ENCODE data around the gene GRID2. TPM values are rescaled to one million over a fixed set of nuclear protein-coding genes. Genes with fewer than 3 reads are reported as not detected.

The GRID2 gene
- polyA plus RNA-seq, 1 of the 3 experiments (the other 2 are of a cell fraction), result not detected

GRCh38 chr4:92679149-92679548, 375.4 kb downstream of the GRID2 start:
- no peak overlapping the region for H3K4me3 ChIP-seq (ENCODE audit: low read depth in 2 of 2, low read length in 1 of 2)
- no peaks in the 10 kb centered on the region for H3K4me1 ChIP-seq (ENCODE audit: control insufficient read depth in 1 of 2, insufficient read depth in 2 of 2, low read depth in 1 of 2, low read length in 1 of 2)
- no peak overlapping the region for H3K4me2 ChIP-seq
- H3F3A ChIP-seq (replicated peaks; ENCODE audit: insufficient read depth), result no peaks in the 10 kb centered on the region
- no peaks in the 10 kb centered on the region for H3K79me2 ChIP-seq (ENCODE audit: insufficient read depth)
- WGBS (ENCODE audit: low lambda C conversion rate), result 45% methylated on average over 1 of the region's 1 CpG
- no peak overlapping the region for H3K27ac ChIP-seq (ENCODE audit: low read depth in 2 of 2, low read length in 1 of 2)
- no peaks in the 10 kb centered on the region for H3K36me3 ChIP-seq (replicated peaks in 1 of 2; ENCODE audit: control insufficient read depth in 1 of 2, insufficient read depth in 2 of 2, low read length in 1 of 2)
- no peak for DNase-seq
- TF ChIP-seq SMC3 (IDR thresholded peaks at IDR 0.05; ENCODE audit: low read depth, low read length) (no peak), SIN3A (IDR thresholded peaks at IDR 0.05; ENCODE audit: borderline replicate concordance, low read depth, low read length) (no peak), MEF2A (IDR thresholded peaks at IDR 0.05; ENCODE audit: borderline replicate concordance, low read depth) (no peak), RCOR1 (IDR thresholded peaks at IDR 0.05; ENCODE audit: low read length) (no peak), YY1 (IDR thresholded peaks at IDR 0.05; ENCODE audit: low read depth) (no peak), NRF1 (IDR thresholded peaks at IDR 0.05; ENCODE audit: low read depth, low read length) (no peak), MXI1 (IDR thresholded peaks at IDR 0.05; ENCODE audit: low read depth, low read length) (no peak), NFIC (IDR thresholded peaks at IDR 0.05; ENCODE audit: borderline replicate concordance) (no peak), TAF1 (IDR thresholded peaks at IDR 0.05; ENCODE audit: borderline replicate concordance, low read depth, low read length) (no peak)
- H3K9me3 ChIP-seq, result no peaks in the 10 kb centered on the region
- H4K20me1 ChIP-seq (ENCODE audit: insufficient read depth), result no peaks in the 10 kb centered on the region
- ChIA-PET CTCF (interaction anchor here (0.9 to 1.4 kb wide), 3 partner anchors 9 to 18 kb away, joined by 3 to 4 read pairs (median 3); no protein-coding TSS in a partner anchor), POLR2A (no interaction called here)
- H3K27me3 ChIP-seq (ENCODE audit: insufficient read depth), result no peaks in the 10 kb centered on the region
- no peak overlapping the region for H3K9ac ChIP-seq
- no peaks in the 10 kb centered on the region for H3K9me2 ChIP-seq
- H2AFZ ChIP-seq (ENCODE audit: low read depth), result no peak overlapping the region

DNA sequence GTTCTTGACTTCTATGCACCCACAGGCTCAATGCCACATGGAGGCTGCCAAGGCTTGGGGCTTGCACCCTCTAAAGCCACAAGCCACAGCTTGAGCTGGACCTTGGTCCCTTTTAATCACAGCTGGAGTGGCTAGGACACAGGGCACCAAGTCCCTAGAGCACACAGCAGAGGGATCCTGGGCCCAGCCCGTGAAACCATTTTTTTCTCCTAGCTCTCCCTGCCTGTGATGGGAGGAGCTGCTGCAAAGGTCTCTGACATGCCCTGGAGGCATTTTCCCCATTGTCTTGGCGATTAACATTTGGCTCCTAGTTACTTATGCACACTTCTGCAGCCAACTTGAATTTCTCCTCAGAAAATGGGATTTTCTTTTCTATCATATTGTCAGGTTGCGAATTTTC, 410.9 kb downstream of the GRID2 start:
- H2AFZ ChIP-seq (ENCODE audit: low read depth), result no peak overlapping the region
- H3K9ac ChIP-seq, result no peak overlapping the region
- H3K79me2 ChIP-seq (ENCODE audit: insufficient read depth), result no peaks in the 10 kb centered on the region
- no peak overlapping the region for H3K4me2 ChIP-seq
- no peaks in the 10 kb centered on the region for H3K27me3 ChIP-seq (ENCODE audit: insufficient read depth)
- no peaks in the 10 kb centered on the region for H3K36me3 ChIP-seq (replicated peaks in 1 of 2; ENCODE audit: control insufficient read depth in 1 of 2, insufficient read depth in 2 of 2, low read length in 1 of 2)
- ChIA-PET POLR2A (no interaction called here), CTCF (no interaction called here)
- no peaks in the 10 kb centered on the region for H3K4me1 ChIP-seq (ENCODE audit: control insufficient read depth in 1 of 2, insufficient read depth in 2 of 2, low read depth in 1 of 2, low read length in 1 of 2)
- H3K9me3 ChIP-seq, result no peaks in the 10 kb centered on the region
- no peaks in the 10 kb centered on the region for H4K20me1 ChIP-seq (ENCODE audit: insufficient read depth)
- WGBS (ENCODE audit: low lambda C conversion rate), result 51% methylated on average over 3 of the region's 3 CpGs
- no peak overlapping the region for H3K4me3 ChIP-seq (ENCODE audit: low read depth in 2 of 2, low read length in 1 of 2)
- H3K9me2 ChIP-seq, result no peaks in the 10 kb centered on the region
- no peaks in the 10 kb centered on the region for H3F3A ChIP-seq (replicated peaks; ENCODE audit: insufficient read depth)
- DNase-seq, result no peak
- no peak overlapping the region for H3K27ac ChIP-seq (ENCODE audit: low read depth in 2 of 2, low read length in 1 of 2)
- no peak for TF ChIP-seq EZH2phosphoT487 (IDR thresholded peaks at IDR 0.05; ENCODE audit: borderline replicate concordance, low read depth)
- no peak for TF ChIP-seq CTCF (IDR thresholded peaks at IDR 0.05)
- TF ChIP-seq RAD21 (IDR thresholded peaks at IDR 0.05; ENCODE audit: low read length), result no peak
- no peak for TF ChIP-seq SMC3 (IDR thresholded peaks at IDR 0.05; ENCODE audit: low read depth, low read length)
- no peak for TF ChIP-seq EP300 (IDR thresholded peaks at IDR 0.05; ENCODE audit: borderline replicate concordance in 1 of 2, low read depth in 1 of 2, low read length in 1 of 2)
- TF ChIP-seq MXI1 (IDR thresholded peaks at IDR 0.05; ENCODE audit: low read depth, low read length), result no peak
- no peak for TF ChIP-seq JUND (IDR thresholded peaks at IDR 0.05)
- TF ChIP-seq, protein P1, sequence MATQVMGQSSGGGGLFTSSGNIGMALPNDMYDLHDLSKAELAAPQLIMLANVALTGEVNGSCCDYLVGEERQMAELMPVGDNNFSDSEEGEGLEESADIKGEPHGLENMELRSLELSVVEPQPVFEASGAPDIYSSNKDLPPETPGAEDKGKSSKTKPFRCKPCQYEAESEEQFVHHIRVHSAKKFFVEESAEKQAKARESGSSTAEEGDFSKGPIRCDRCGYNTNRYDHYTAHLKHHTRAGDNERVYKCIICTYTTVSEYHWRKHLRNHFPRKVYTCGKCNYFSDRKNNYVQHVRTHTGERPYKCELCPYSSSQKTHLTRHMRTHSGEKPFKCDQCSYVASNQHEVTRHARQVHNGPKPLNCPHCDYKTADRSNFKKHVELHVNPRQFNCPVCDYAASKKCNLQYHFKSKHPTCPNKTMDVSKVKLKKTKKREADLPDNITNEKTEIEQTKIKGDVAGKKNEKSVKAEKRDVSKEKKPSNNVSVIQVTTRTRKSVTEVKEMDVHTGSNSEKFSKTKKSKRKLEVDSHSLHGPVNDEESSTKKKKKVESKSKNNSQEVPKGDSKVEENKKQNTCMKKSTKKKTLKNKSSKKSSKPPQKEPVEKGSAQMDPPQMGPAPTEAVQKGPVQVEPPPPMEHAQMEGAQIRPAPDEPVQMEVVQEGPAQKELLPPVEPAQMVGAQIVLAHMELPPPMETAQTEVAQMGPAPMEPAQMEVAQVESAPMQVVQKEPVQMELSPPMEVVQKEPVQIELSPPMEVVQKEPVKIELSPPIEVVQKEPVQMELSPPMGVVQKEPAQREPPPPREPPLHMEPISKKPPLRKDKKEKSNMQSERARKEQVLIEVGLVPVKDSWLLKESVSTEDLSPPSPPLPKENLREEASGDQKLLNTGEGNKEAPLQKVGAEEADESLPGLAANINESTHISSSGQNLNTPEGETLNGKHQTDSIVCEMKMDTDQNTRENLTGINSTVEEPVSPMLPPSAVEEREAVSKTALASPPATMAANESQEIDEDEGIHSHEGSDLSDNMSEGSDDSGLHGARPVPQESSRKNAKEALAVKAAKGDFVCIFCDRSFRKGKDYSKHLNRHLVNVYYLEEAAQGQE (IDR thresholded peaks at IDR 0.05; ENCODE audit: low read depth, low read length), result no peak
- TF ChIP-seq ELF1 (IDR thresholded peaks at IDR 0.05), result no peak
- no peak for TF ChIP-seq POLR2AphosphoS5 (IDR thresholded peaks at IDR 0.05; ENCODE audit: low read depth, low read length)
- TF ChIP-seq, protein P2, sequence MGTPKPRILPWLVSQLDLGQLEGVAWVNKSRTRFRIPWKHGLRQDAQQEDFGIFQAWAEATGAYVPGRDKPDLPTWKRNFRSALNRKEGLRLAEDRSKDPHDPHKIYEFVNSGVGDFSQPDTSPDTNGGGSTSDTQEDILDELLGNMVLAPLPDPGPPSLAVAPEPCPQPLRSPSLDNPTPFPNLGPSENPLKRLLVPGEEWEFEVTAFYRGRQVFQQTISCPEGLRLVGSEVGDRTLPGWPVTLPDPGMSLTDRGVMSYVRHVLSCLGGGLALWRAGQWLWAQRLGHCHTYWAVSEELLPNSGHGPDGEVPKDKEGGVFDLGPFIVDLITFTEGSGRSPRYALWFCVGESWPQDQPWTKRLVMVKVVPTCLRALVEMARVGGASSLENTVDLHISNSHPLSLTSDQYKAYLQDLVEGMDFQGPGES (IDR thresholded peaks at IDR 0.05; ENCODE audit: low read depth, low read length), result no peak
- TF ChIP-seq ZBTB33 (IDR thresholded peaks at IDR 0.05; ENCODE audit: borderline replicate concordance, low read depth), result no peak
- TF ChIP-seq SIN3A (IDR thresholded peaks at IDR 0.05; ENCODE audit: borderline replicate concordance, low read depth, low read length), result no peak
- no peak for TF ChIP-seq MEF2A (IDR thresholded peaks at IDR 0.05; ENCODE audit: borderline replicate concordance, low read depth)
- no peak for TF ChIP-seq FOXM1 (IDR thresholded peaks at IDR 0.05; ENCODE audit: low read depth)
- no peak for TF ChIP-seq GABPA (IDR thresholded peaks at IDR 0.05; ENCODE audit: low read depth)
- no peak for TF ChIP-seq RCOR1 (IDR thresholded peaks at IDR 0.05; ENCODE audit: low read length)

All from SK-N-SH (cell line).